IPS DF 6.9 (cell line): ENCODE results near the gene TCF7L2.

Source experiments
- DNase-seq: peaks from one replicate; pipeline ENCODE4 v3.0.0-alpha.2; 2013; ENCODE audit warnings: low read depth, low spot score
- H3K27ac ChIP-seq: one replicate; pipeline ENCODE4 v1.5.1; 2013; ENCODE audit warnings: low read length, control low read depth
- H3K27me3 ChIP-seq: 2 replicates; pipeline ENCODE4 v1.6.1; 2013; ENCODE audit warnings: mild to moderate bottlenecking, low read length; ENCODE audit not compliant: control insufficient read depth, insufficient read depth
- H3K36me3 ChIP-seq: 2 replicates; pipeline ENCODE4 v1.6.1; 2013; ENCODE audit warnings: low read length; ENCODE audit not compliant: control insufficient read depth, insufficient read depth
- H3K4me1 ChIP-seq: 2 replicates; pipeline ENCODE4 v1.6.1; 2013; ENCODE audit warnings: low read length; ENCODE audit not compliant: control insufficient read depth, insufficient read depth
- H3K4me3 ChIP-seq: 2 replicates; pipeline ENCODE4 v1.5.1; 2013; ENCODE audit warnings: mild to moderate bottlenecking, low read length
- H3K9me3 ChIP-seq: 2 replicates; pipeline ENCODE4 v1.6.1; 2013; ENCODE audit warnings: low read length, inconsistent platforms; ENCODE audit not compliant: control insufficient read depth, insufficient read depth
- WGBS: extraction: QIAGEN DNeasy Blood & Tissue Kit; methylation state at CpG from one replicate; pipeline ENCODE4 v1.1.7; 2013; ENCODE audit warnings: mixed read lengths, missing lambda C conversion rate; ENCODE audit not compliant: insufficient read length, insufficient coverage; 5-methylcytosine and 5-hydroxymethylcytosine counted together

The TCF7L2 gene

GRCh38 chr10:113161066-113161465 lies 211.0 kb downstream of the TCF7L2 start:
- H3K27me3 ChIP-seq: no peaks in the 10 kb centered on the region
- no peak overlapping the region for H3K27ac ChIP-seq
- H3K9me3 ChIP-seq: no peaks in the 10 kb centered on the region
- peaks cover 15% of the 10 kb centered on the region; the same call in 1 of the 2 replicates for H3K36me3 ChIP-seq
- no peak overlapping the region for H3K4me3 ChIP-seq
- H3K4me1 ChIP-seq: peaks cover 9% of the 10 kb centered on the region
- DNase-seq: no peak
- WGBS: no CpG with 5 or more reads among the region's 6 CpGs

- no peak overlapping the region for H3K27ac ChIP-seq
- H3K4me3 ChIP-seq: no peak overlapping the region
- WGBS: no CpG with 5 or more reads among the region's 6 CpGs
- no peaks in the 10 kb centered on the region for H3K27me3 ChIP-seq
- H3K36me3 ChIP-seq: peaks cover 11% of the 10 kb centered on the region; the same call in 1 of the 2 replicates
- peaks cover 9% of the 10 kb centered on the region for H3K4me1 ChIP-seq
- H3K9me3 ChIP-seq: no peaks in the 10 kb centered on the region
- no peak for DNase-seq
Observed at GRCh38 chr10:113162960-113163359, 212.9 kb downstream of the TCF7L2 start.

- H3K9me3 ChIP-seq: no peaks in the 10 kb centered on the region
- no peak for DNase-seq
- H3K4me3 ChIP-seq: no peak overlapping the region
- H3K36me3 ChIP-seq: peaks cover 7% of the 10 kb centered on the region; the same call in 1 of the 2 replicates
- WGBS: no CpG with 5 or more reads among the region's 20 CpGs
- H3K4me1 ChIP-seq: peaks cover 9% of the 10 kb centered on the region; the same call in 1 of the 2 replicates
- no peaks in the 10 kb centered on the region for H3K27me3 ChIP-seq
- H3K27ac ChIP-seq: no peak overlapping the region
Observed at GRCh38 chr10:113165673-113166072, 215.6 kb downstream of the TCF7L2 start.

DNA sequence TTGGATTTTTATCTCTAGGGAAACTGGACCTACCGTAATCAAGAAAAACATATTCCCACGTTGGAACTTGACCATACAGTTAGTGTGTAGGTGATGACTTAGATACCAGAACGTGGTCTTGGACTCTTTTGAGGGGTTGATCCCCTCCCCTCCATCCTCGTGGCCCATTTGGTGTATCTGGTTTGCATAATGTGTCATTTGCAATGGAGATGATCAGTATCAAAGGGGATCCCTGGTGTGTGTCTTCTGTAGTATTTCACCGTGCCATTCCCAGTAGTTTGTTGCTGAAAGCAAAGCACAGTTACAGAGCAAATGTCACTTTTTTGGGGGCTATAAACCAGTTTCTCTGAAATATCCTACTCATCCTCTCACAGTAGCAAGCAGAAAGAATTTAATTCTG lies 217.7 kb downstream of the TCF7L2 start:
- Histone ChIP-seq H3K9me3 (no peaks in the 10 kb centered on the region), H3K27me3 (no peaks in the 10 kb centered on the region), H3K27ac (no peak overlapping the region), H3K4me1 (peaks cover 9% of the 10 kb centered on the region; the same call in 1 of the 2 replicates), H3K36me3 (no peaks in the 10 kb centered on the region), H3K4me3 (no peak overlapping the region)
- no CpG with 5 or more reads among the region's 5 CpGs for WGBS
- no peak for DNase-seq

DNA sequence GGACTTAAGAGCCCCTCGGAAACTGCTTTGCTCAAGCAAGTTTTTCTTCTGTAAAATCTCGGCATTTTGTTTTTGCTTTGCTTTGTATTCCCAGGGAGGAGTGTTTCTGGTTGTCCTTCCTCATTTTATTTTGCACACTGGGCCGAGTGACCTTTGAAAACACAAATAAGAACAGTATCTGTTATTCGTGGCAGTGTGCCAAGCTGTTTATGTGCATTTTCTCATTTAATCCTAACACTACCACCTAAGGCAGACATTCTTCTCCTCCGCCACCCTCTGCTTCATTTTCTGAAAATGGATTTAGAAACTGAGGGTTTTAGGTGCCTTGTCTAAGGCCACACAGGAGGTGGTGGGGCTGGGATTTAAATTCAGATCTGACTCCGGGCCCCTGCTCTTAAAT lies 218.5 kb downstream of the TCF7L2 start:
- no peaks in the 10 kb centered on the region for H3K27me3 ChIP-seq
- no peak overlapping the region for H3K27ac ChIP-seq
- WGBS: no CpG with 5 or more reads among the region's 6 CpGs
- H3K4me3 ChIP-seq: no peak overlapping the region
- H3K4me1 ChIP-seq: peaks cover 9% of the 10 kb centered on the region; the same call in 1 of the 2 replicates
- H3K36me3 ChIP-seq: no peaks in the 10 kb centered on the region
- no peaks in the 10 kb centered on the region for H3K9me3 ChIP-seq
- DNase-seq: no peak

- DNase-seq: no peak
- H3K4me1 ChIP-seq: peaks cover 6% of the 10 kb centered on the region; the same call in 1 of the 2 replicates
- no peaks in the 10 kb centered on the region for H3K36me3 ChIP-seq
- no peak overlapping the region for H3K4me3 ChIP-seq
- WGBS: no CpG with 5 or more reads among the region's 10 CpGs
- H3K27me3 ChIP-seq: no peaks in the 10 kb centered on the region
- no peak overlapping the region for H3K27ac ChIP-seq
- no peaks in the 10 kb centered on the region for H3K9me3 ChIP-seq
Observed at GRCh38 chr10:113169111-113169510, 219.1 kb downstream of the TCF7L2 start.

GRCh38 chr10:113169853-113170460 lies 219.9 kb downstream of the TCF7L2 start:
- no CpG with 5 or more reads among the region's 14 CpGs for WGBS
- no peaks in the 10 kb centered on the region for H3K27me3 ChIP-seq
- H3K9me3 ChIP-seq: no peaks in the 10 kb centered on the region
- H3K36me3 ChIP-seq: no peaks in the 10 kb centered on the region
- H3K27ac ChIP-seq: no peak overlapping the region
- peaks cover 3% of the 10 kb centered on the region; the same call in 1 of the 2 replicates for H3K4me1 ChIP-seq
- H3K4me3 ChIP-seq: no peak overlapping the region
- no peak for DNase-seq

- H3K27me3 ChIP-seq: no peaks in the 10 kb centered on the region
- H3K27ac ChIP-seq: no peak overlapping the region
- peaks cover 2% of the 10 kb centered on the region; the same call in 1 of the 2 replicates for H3K4me1 ChIP-seq
- H3K4me3 ChIP-seq: no peak overlapping the region
- DNase-seq: no peak
- WGBS: no CpG with 5 or more reads among the region's 11 CpGs
- no peaks in the 10 kb centered on the region for H3K9me3 ChIP-seq
- no peaks in the 10 kb centered on the region for H3K36me3 ChIP-seq
Observed at GRCh38 chr10:113171662-113172061, 221.6 kb downstream of the TCF7L2 start.

- WGBS: no CpG with 5 or more reads among the region's 3 CpGs
- Histone ChIP-seq H3K36me3 (no peaks in the 10 kb centered on the region), H3K27me3 (no peaks in the 10 kb centered on the region), H3K27ac (no peak overlapping the region), H3K4me3 (no peak overlapping the region), H3K4me1 (peaks cover 3% of the 10 kb centered on the region; the same call in 1 of the 2 replicates), H3K9me3 (no peaks in the 10 kb centered on the region)
- no peak for DNase-seq
Observed at GRCh38 chr10:113175176-113175575, 225.1 kb downstream of the TCF7L2 start.

DNA sequence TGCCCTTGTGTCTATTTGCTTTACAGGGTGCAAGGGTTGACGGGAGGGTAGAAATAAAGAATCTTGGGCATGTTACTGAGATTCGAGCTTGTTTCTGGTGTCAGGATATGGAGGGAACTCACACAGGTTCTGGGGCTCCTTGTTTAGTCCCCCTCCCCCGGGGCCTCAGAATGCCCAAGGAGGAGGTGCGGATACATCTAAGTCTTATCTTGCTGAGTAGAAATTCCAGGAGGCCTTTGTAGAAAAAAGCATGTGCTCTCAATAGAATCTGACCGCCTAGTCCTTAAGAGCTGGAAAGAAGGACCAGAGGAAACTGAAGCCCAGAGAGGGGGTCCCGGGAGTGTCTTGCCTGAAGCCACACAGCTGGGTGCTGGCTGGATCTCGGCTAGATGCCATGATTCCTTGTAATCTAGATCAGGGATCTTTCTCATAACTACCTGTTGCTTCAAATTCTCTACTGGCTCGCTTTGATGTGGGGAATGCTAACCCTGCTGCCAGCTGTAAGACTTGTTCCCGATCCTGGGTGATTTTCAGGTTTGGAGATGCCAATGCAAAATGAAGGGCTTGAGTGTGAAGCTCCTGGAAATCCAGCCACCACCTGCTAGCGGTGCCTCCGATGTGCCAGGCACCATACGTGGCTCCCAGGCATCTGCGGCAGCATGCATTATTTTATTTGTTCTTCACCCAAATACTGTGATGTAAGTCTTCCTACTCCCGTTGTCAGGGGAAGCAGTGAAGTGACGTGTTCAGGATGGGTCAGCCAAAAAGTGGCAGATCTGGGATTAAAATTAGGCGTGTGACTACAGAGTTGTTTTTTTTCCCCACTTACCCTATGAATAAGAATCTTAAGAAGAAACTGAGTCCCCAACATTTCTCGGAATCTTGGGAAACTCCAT lies 226.0 kb downstream of the TCF7L2 start:
- peaks cover 4% of the 10 kb centered on the region; the same call in 1 of the 2 replicates for H3K4me1 ChIP-seq
- no peak for DNase-seq
- no peaks in the 10 kb centered on the region for H3K36me3 ChIP-seq
- no peak overlapping the region for H3K27ac ChIP-seq
- no peaks in the 10 kb centered on the region for H3K27me3 ChIP-seq
- no peak overlapping the region for H3K4me3 ChIP-seq
- no CpG with 5 or more reads among the region's 17 CpGs for WGBS
- no peaks in the 10 kb centered on the region for H3K9me3 ChIP-seq
